ENCODE measurements around the gene BMPR1A. TPM values are rescaled to one million over a fixed set of nuclear protein-coding genes. Genes with fewer than 3 reads are reported as not detected.
A peak's percentile ranks its signal among the peaks of the same experiment; 100 is the strongest.
"Not testable (repeated sequence)": the region's sequence is repeated elsewhere in the genome, so short reads cannot be mapped to it uniquely, and the experiment has no call there.

Gene BMPR1A
- total RNA-seq, 6 experiments from 2014 or later: 9.9 to 20.4 (median 12.4) TPM

GRCh38 chr10:86944471-86944870, 188.1 kb downstream of the BMPR1A start:
- no peaks in the 10 kb centered on the region for H3K27me3 ChIP-seq
- H3K36me3 ChIP-seq: no peaks in the 10 kb centered on the region
- H3K4me1 ChIP-seq: peaks cover 0 to 25% (median 9%) of the 10 kb centered on the region in 4 donors
- no peak for ATAC-seq
- H3K4me3 ChIP-seq: no peak overlapping the region
- no peak for DNase-seq
- intact Hi-C loops (cut with DNase I): no loop called here
- TF ChIP-seq CTCF (IDR thresholded peaks at IDR 0.05) (no peak), POLR2A (IDR thresholded peaks at IDR 0.05) (no peak)
- no peaks in the 10 kb centered on the region for H3K9me3 ChIP-seq
- no peak overlapping the region for H3K27ac ChIP-seq

GRCh38 chr10:86944907-86945306, 188.5 kb downstream of the BMPR1A start:
- no peak overlapping the region for H3K27ac ChIP-seq
- WGBS (ENCODE audit: insufficient coverage, low coverage, low lambda C conversion rate, missing lambda C conversion rate): 92% methylated on average over 2 of the region's 3 CpGs
- H3K4me3 ChIP-seq: no peak overlapping the region
- TF ChIP-seq CTCF (IDR thresholded peaks at IDR 0.05): no peak
- TF ChIP-seq POLR2A (IDR thresholded peaks at IDR 0.05): no peak
- DNase-seq (peak in 1 of 3 donors; percentile 18), ATAC-seq (no peak)
- H3K27me3 ChIP-seq: no peaks in the 10 kb centered on the region
- H3K9me3 ChIP-seq: no peaks in the 10 kb centered on the region
- intact Hi-C loops (cut with DNase I): no loop called here
- no peaks in the 10 kb centered on the region for H3K36me3 ChIP-seq
- peaks cover 0 to 25% (median 9%) of the 10 kb centered on the region in 4 donors for H3K4me1 ChIP-seq

- no peak for TF ChIP-seq CTCF (IDR thresholded peaks at IDR 0.05)
- H3K36me3 ChIP-seq: no peaks in the 10 kb centered on the region
- ATAC-seq: no peak
- intact Hi-C loops (cut with DNase I): no loop called here
- WGBS (ENCODE audit: insufficient coverage, low coverage, low lambda C conversion rate, missing lambda C conversion rate): 51% methylated on average over 4 of the region's 18 CpGs
- H3K9me3 ChIP-seq: no peaks in the 10 kb centered on the region
- H3K4me3 ChIP-seq: no peak overlapping the region
- peak in 1 of 3 donors; percentile 28 for DNase-seq
- no peaks in the 10 kb centered on the region for H3K27me3 ChIP-seq
- H3K27ac ChIP-seq: no peak overlapping the region
- H3K4me1 ChIP-seq: peaks cover 0 to 20% (median 9%) of the 10 kb centered on the region in 4 donors
Observed at GRCh38 chr10:86945361-86946212, 189.2 kb downstream of the BMPR1A start.

GRCh38 chr10:86946213-86947155, 190.1 kb downstream of the BMPR1A start:
- 67% methylated on average over 6 of the region's 13 CpGs for WGBS (ENCODE audit: insufficient coverage, low coverage, low lambda C conversion rate, missing lambda C conversion rate)
- peaks cover 0 to 20% (median 9%) of the 10 kb centered on the region in 4 donors for H3K4me1 ChIP-seq
- H3K9me3 ChIP-seq: no peaks in the 10 kb centered on the region
- no peaks in the 10 kb centered on the region for H3K36me3 ChIP-seq
- ATAC-seq (no peak), DNase-seq (peak in 1 of 3 donors; percentile 57)
- H3K27me3 ChIP-seq: no peaks in the 10 kb centered on the region
- intact Hi-C loops (cut with DNase I): no loop called here
- no peak overlapping the region for H3K27ac ChIP-seq
- no peak for TF ChIP-seq CTCF (IDR thresholded peaks at IDR 0.05)
- TF ChIP-seq POLR2A (IDR thresholded peaks at IDR 0.05): no peak
- H3K4me3 ChIP-seq: no peak overlapping the region

GRCh38 chr10:86947806-86948205, 191.4 kb downstream of the BMPR1A start:
- peak in 1 of 3 donors; percentile 27 for DNase-seq
- H3K36me3 ChIP-seq; H3K4me3 ChIP-seq; ATAC-seq; intact Hi-C loops (cut with DNase I); H3K27me3 ChIP-seq; H3K9me3 ChIP-seq; H3K27ac ChIP-seq: not testable (repeated sequence)
- H3K4me1 ChIP-seq: peaks cover 0 to 17% (median 9%) of the 10 kb centered on the region in 4 donors
- 91% methylated on average over 4 of the region's 4 CpGs for WGBS (ENCODE audit: insufficient coverage, low coverage, low lambda C conversion rate, missing lambda C conversion rate)

All from right lobe of liver (tissue), 6 donors.